Neural crest cell (in vitro differentiated cells): ENCODE results near the gene MBD1. TPM values are rescaled to one million over a fixed set of nuclear protein-coding genes. Genes with fewer than 3 reads are reported as not detected.

Experiments used
- DNase-seq: peaks from one replicate; pipeline ENCODE4 v3.0.0; 2021; ENCODE audit warnings: low read depth, mixed read lengths, low spot score
- H3K27ac Mint-ChIP-seq: one replicate; pipeline ENCODE4 v1.8.0; 2021; ENCODE audit warnings: mild to moderate bottlenecking, mixed read lengths; ENCODE audit not compliant: unreplicated experiment
- H3K27me3 Mint-ChIP-seq: 2 replicates; pipeline ENCODE4 v1.8.0; 2021; ENCODE audit warnings: low read depth, mild to moderate bottlenecking, mixed read lengths
- H3K36me3 Mint-ChIP-seq: 2 replicates; pipeline ENCODE4 v1.8.0; 2021; ENCODE audit warnings: low read depth, mild to moderate bottlenecking, mixed read lengths
- H3K4me1 Mint-ChIP-seq: 2 replicates; pipeline ENCODE4 v1.8.0; 2021; ENCODE audit warnings: mixed read lengths
- H3K4me3 Mint-ChIP-seq: one replicate; pipeline ENCODE4 v1.8.0; 2021; ENCODE audit warnings: mild to moderate bottlenecking, mixed read lengths
- H3K9me3 Mint-ChIP-seq: 2 replicates; pipeline ENCODE4 v1.8.0; 2021; ENCODE audit warnings: mixed read lengths
- long read RNA-seq: library from polyadenylated mRNA; unstranded; transcript quantifications from one replicate; pipeline ENCODE4 v2.0.0, GENCODE V29; 2020
- total RNA-seq: library from RNA; stranded (reverse); gene quantifications from 2 replicates; pipeline ENCODE4 v1.2.1, GENCODE V29; 2021
- TF ChIP-seq, protein P1 (sequence below): fragments of 200-600 bp; sonication (generic); conservative IDR thresholded peaks from 2 replicates; pipeline ENCODE4 v1.5.0; 2021; ENCODE audit warnings: antibody characterized with exemption, mild to moderate bottlenecking

Gene MBD1, protein sequence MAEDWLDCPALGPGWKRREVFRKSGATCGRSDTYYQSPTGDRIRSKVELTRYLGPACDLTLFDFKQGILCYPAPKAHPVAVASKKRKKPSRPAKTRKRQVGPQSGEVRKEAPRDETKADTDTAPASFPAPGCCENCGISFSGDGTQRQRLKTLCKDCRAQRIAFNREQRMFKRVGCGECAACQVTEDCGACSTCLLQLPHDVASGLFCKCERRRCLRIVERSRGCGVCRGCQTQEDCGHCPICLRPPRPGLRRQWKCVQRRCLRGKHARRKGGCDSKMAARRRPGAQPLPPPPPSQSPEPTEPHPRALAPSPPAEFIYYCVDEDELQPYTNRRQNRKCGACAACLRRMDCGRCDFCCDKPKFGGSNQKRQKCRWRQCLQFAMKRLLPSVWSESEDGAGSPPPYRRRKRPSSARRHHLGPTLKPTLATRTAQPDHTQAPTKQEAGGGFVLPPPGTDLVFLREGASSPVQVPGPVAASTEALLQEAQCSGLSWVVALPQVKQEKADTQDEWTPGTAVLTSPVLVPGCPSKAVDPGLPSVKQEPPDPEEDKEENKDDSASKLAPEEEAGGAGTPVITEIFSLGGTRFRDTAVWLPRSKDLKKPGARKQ
- total RNA-seq, result 65.2 and 77.2 TPM in 2 replicates
- long read RNA-seq, partial matches to known transcripts, result 2 of 10 reads
- long read RNA-seq, other reads (novel, unspliced or antisense), result 6 of 10 reads

DNA sequence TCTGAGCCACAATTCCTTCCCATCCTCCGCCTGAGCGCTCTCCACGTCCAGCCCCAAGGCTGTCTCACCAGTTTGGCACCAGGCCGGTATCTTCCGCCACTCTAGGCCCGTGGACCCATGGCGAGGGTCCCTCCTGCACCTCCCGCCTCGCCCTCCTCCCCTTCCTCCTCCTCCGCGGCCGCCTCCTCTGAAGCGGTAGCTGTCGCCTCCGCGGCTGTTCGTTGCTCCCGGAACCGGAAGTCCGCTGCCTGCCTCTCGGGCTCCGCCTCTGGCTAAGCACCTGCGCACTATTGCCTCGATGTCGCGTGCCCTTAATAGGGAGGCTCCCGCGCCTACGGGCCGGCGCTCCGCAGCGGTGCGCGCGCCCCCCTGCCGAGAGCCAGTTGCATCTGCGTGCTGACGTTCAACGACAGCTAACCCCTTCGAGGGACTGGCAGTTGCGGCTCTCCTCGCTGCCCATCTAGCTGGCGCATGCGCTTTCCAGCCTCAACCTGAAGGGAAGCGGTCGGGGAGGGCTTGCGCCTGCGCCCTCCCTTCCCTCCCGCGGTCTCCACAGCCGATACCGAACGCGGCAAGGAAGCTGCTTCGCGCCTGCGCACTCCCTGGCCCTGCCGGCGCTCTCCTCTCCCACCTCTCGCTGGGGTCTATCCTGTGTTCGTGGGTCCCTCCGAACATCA, at the start of gene MBD1:
MBD1 (minus strand) TSS at position 229 of the 677 bp plus-strand sequence. CDS start 1,531 bp downstream, outside the sequence.
- Mint-ChIP-seq H3K27me3 (no peaks in the 10 kb centered on the region), H3K4me3 (peak within 1 kb of the TSS; percentile 97), H3K9me3 (no peaks in the 10 kb centered on the region), H3K4me1 (peaks cover 27% of the 10 kb centered on the region), H3K36me3 (peaks cover 20% of the 10 kb centered on the region), H3K27ac (peak within 1 kb of the TSS; percentile 96)
- TF ChIP-seq, protein P1, sequence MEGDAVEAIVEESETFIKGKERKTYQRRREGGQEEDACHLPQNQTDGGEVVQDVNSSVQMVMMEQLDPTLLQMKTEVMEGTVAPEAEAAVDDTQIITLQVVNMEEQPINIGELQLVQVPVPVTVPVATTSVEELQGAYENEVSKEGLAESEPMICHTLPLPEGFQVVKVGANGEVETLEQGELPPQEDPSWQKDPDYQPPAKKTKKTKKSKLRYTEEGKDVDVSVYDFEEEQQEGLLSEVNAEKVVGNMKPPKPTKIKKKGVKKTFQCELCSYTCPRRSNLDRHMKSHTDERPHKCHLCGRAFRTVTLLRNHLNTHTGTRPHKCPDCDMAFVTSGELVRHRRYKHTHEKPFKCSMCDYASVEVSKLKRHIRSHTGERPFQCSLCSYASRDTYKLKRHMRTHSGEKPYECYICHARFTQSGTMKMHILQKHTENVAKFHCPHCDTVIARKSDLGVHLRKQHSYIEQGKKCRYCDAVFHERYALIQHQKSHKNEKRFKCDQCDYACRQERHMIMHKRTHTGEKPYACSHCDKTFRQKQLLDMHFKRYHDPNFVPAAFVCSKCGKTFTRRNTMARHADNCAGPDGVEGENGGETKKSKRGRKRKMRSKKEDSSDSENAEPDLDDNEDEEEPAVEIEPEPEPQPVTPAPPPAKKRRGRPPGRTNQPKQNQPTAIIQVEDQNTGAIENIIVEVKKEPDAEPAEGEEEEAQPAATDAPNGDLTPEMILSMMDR, result no peak
- DNase-seq, result peak; percentile 87

DNA sequence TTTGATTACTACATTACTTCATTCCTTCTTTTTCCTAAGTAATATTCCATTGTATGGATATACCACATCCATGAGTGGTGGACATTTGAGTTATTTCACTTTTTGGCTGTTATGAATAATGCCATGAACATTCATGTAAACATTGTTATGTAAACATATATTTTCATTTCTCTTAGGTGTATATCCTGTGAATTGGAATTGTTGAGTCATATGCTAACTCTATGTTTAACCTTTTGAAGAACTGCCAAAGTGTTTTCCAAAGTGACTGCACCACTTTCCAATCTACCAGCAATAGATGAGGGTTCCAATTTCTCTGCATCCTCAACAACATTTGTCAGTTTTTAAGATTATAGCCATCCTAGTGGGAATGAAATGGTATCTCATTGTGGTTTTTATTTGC, 48.9 kb upstream of the MBD1 start:
- Mint-ChIP-seq H3K4me1 (no peaks in the 10 kb centered on the region), H3K27me3 (peaks cover 20% of the 10 kb centered on the region), H3K4me3 (no peak overlapping the region), H3K36me3 (no peaks in the 10 kb centered on the region), H3K9me3 (peaks cover 6% of the 10 kb centered on the region), H3K27ac (no peak overlapping the region)
- no peak for DNase-seq
- TF ChIP-seq, protein P1, result no peak

DNA sequence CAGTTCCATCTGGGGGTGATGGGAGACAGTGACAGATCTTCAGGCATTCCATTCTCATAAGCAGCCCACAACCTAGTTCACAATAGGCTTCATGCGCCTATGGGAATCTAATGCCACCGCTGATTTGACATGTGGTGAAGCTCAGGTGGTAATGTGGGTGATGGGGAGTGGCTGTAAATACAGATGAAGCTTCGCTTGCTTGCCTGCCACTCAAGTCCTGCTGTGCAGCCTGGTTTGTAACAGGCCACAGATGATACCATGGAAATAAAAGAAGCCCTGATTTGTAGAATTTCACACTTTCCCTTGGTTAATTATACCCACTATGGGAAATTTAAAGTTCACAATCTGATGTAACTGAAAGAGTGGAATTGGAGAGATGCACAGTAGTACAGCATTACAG, 46.7 kb upstream of the MBD1 start:
- TF ChIP-seq, protein P1, result no peak
- no peak for DNase-seq
- Mint-ChIP-seq H3K9me3 (peaks cover 6% of the 10 kb centered on the region), H3K4me3 (no peak overlapping the region), H3K36me3 (no peaks in the 10 kb centered on the region), H3K27ac (no peak overlapping the region), H3K27me3 (peaks cover 22% of the 10 kb centered on the region), H3K4me1 (no peaks in the 10 kb centered on the region)

DNA sequence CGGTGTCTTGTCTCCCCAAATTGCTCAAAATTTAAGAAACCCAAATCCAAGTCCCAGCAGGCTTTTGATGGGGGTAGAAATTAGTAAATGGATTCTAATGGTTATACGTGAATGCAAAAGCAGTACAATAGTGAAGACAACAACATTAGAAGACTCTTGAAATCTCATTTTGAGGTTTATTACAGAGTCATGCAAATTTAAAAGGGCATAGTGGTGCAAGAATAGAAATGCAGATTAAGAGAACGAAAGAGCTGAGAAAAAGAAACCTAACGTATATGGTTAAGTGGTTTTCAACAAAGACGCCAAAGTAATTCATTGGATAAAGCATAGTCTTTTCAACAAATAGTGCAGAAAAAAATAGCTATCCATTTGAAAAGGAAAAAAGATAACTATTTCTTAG, 39.4 kb upstream of the MBD1 start:
- peaks cover 30% of the 10 kb centered on the region for H3K27me3 Mint-ChIP-seq
- TF ChIP-seq, protein P1, result no peak
- no peaks in the 10 kb centered on the region for H3K36me3 Mint-ChIP-seq
- no peaks in the 10 kb centered on the region for H3K9me3 Mint-ChIP-seq
- no peak overlapping the region for H3K4me3 Mint-ChIP-seq
- H3K27ac Mint-ChIP-seq, result no peak overlapping the region
- peaks cover 4% of the 10 kb centered on the region for H3K4me1 Mint-ChIP-seq
- DNase-seq, result no peak

DNA sequence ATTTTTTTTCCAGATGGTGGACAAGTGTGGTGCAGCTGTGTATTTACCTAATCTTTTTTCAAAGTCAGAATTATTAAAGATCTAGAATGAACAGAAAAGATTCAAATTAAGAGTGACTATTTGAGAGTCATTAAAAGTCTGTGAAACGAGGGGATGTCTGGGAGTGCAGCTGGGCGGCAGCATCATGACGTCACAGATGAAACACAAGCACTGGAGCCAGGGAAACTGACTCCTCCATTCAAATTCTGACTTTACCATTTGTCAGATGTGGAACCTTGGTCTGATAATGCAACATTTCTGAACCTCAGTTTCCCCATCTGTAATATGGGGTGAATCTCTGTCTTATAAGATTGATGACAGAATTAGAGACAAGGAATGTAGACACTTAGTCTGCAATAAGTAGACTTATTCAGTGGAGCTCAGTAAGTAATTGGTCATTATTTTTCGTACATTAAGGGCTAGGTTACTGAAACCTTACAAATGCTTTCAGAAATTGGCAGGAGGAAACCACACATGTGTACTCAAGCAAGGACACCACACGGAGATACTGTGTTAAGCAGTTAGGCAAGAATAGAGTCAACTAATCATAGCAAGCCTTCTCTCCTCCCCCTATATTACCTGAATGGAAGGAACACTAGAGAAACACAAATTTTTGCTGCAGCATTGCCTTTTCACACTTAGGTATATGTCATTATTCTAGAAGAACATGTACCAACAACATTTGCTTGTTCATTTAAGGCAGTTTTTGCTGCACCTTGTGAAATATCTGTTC, 34.0 kb upstream of the MBD1 start:
- no peak overlapping the region for H3K4me3 Mint-ChIP-seq

More for the DNA sequence above, 34.0 kb upstream of the MBD1 start:
- H3K4me1 Mint-ChIP-seq, result no peaks in the 10 kb centered on the region
- H3K36me3 Mint-ChIP-seq, result no peaks in the 10 kb centered on the region
- no peaks in the 10 kb centered on the region for H3K9me3 Mint-ChIP-seq
- DNase-seq, result no peak
- H3K27me3 Mint-ChIP-seq, result peaks cover 53% of the 10 kb centered on the region
- TF ChIP-seq, protein P1, result no peak
- no peak overlapping the region for H3K27ac Mint-ChIP-seq
